ENCODE data around the gene USP15. TPM values are rescaled to one million over a fixed set of nuclear protein-coding genes. Genes with fewer than 3 reads are reported as not detected.

USP15 gene
- total RNA-seq, 3 donors from 2014 or later (not counting 1 experiment from before 2014, with no cell fraction given), result 188 to 251 (median 197) TPM

DNA sequence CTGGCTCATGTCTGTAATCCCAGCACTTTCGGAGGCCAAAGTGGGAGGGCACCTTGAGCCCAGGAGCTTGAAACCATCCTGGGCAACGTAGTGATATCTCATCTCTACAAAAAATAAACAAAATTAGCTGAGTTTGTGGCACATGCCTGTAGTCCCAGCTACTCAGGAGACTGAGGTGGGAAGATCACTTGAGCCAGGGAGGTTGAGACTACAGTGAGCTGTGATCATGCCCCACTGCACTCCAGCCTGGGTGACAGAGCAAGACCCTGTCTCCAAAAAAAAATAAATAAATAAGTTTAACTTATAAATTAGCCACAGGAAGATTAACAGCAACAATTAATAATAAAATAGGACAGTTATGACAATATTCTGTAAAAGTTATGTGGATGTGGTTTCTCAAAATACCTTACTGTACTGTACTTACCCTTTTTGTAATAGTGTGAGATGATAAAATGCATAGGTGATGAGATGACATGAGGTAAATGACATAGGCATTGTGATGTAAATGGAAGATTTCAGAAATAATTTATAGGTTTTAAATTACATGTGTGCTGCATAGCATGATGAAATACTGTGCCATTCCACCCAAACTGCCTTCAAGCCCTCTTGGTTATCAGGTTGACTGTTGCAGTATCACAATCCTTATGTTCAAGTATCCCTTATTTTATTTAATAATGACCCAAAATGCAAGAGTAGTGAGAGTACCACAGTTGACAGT lies 22.0 kb downstream of the USP15 start:
- H3K27me3 Mint-ChIP-seq (ENCODE audit: low read depth in 2 of 2), result no peaks in the 10 kb centered on the region
- DNase-seq, result no peak
- H3K4me3 Mint-ChIP-seq, result peak overlapping the region; percentile 25
- no peaks in the 10 kb centered on the region for H3K9me3 ChIP-seq (ENCODE audit: control insufficient read depth, insufficient read depth, low read length)
- H3K36me3 Mint-ChIP-seq, result no peaks in the 10 kb centered on the region
- TF ChIP-seq, protein P1, sequence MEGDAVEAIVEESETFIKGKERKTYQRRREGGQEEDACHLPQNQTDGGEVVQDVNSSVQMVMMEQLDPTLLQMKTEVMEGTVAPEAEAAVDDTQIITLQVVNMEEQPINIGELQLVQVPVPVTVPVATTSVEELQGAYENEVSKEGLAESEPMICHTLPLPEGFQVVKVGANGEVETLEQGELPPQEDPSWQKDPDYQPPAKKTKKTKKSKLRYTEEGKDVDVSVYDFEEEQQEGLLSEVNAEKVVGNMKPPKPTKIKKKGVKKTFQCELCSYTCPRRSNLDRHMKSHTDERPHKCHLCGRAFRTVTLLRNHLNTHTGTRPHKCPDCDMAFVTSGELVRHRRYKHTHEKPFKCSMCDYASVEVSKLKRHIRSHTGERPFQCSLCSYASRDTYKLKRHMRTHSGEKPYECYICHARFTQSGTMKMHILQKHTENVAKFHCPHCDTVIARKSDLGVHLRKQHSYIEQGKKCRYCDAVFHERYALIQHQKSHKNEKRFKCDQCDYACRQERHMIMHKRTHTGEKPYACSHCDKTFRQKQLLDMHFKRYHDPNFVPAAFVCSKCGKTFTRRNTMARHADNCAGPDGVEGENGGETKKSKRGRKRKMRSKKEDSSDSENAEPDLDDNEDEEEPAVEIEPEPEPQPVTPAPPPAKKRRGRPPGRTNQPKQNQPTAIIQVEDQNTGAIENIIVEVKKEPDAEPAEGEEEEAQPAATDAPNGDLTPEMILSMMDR (IDR thresholded peaks at IDR 0.05), result no peak
- H3K27ac ChIP-seq (ENCODE audit: low read length), result no peak overlapping the region
- peak; percentile 8 to 32 (median 24) for ATAC-seq
- H3K4me3 ChIP-seq (ENCODE audit: low read length), result no peak overlapping the region
- peak overlapping the region; percentile 71 to 79 for H3K27ac Mint-ChIP-seq
- WGBS (ENCODE audit: insufficient coverage), result 75% methylated on average over 2 of the region's 2 CpGs
- no peaks in the 10 kb centered on the region for H3K36me3 ChIP-seq (ENCODE audit: control insufficient read depth, insufficient read depth, low read length)
- intact Hi-C loops (cut with micrococcal nuclease), result no loop called here
- no peaks in the 10 kb centered on the region for H3K9me3 Mint-ChIP-seq
- H3K4me1 ChIP-seq (ENCODE audit: control insufficient read depth, insufficient read depth, low read length), result peaks cover 9% of the 10 kb centered on the region
- H3K4me1 Mint-ChIP-seq, result peaks cover 75 to 78% of the 10 kb centered on the region in 2 donors
- H3K27me3 ChIP-seq (ENCODE audit: control insufficient read depth, insufficient read depth, low read length), result no peaks in the 10 kb centered on the region

DNA sequence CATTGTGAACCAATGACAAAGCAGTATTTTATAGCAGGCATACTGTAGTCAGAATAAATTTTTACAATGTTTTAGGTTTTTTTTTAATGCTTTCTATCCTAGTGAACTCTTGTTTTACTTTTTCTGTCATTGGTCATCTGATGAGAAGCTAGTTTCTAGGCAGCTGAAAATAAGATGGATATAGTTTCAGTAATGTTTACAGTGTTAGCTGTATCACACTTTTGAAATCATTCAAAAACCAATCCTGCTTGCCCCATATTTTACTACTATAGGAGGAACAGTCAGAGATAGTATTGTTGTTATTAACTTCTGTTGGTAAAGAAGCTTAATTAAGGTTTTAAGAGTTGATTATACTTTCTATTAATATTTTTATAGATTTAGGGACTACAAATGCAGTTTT lies 24.5 kb downstream of the USP15 start:
- intact Hi-C loops (cut with micrococcal nuclease), result no loop called here
- Mint-ChIP-seq H3K4me3 (no peak overlapping the region), H3K36me3 (no peaks in the 10 kb centered on the region), H3K27me3 (ENCODE audit: low read depth in 2 of 2) (no peaks in the 10 kb centered on the region), H3K27ac (peak overlapping the region in 1 of 2 donors; percentile 79), H3K9me3 (no peaks in the 10 kb centered on the region), H3K4me1 (peaks cover 92% of the 10 kb centered on the region in 2 donors)
- no peak overlapping the region for H3K27ac ChIP-seq (ENCODE audit: low read length)
- ATAC-seq (peak in 1 of 3 donors; percentile 25), DNase-seq (no peak)
- H3K36me3 ChIP-seq (ENCODE audit: control insufficient read depth, insufficient read depth, low read length), result no peaks in the 10 kb centered on the region
- H3K4me1 ChIP-seq (ENCODE audit: control insufficient read depth, insufficient read depth, low read length), result peaks cover 9% of the 10 kb centered on the region
- no peaks in the 10 kb centered on the region for H3K9me3 ChIP-seq (ENCODE audit: control insufficient read depth, insufficient read depth, low read length)
- H3K27me3 ChIP-seq (ENCODE audit: control insufficient read depth, insufficient read depth, low read length), result no peaks in the 10 kb centered on the region
- no peak overlapping the region for H3K4me3 ChIP-seq (ENCODE audit: low read length)
- TF ChIP-seq, protein P1 (IDR thresholded peaks at IDR 0.05), result no peak

DNA sequence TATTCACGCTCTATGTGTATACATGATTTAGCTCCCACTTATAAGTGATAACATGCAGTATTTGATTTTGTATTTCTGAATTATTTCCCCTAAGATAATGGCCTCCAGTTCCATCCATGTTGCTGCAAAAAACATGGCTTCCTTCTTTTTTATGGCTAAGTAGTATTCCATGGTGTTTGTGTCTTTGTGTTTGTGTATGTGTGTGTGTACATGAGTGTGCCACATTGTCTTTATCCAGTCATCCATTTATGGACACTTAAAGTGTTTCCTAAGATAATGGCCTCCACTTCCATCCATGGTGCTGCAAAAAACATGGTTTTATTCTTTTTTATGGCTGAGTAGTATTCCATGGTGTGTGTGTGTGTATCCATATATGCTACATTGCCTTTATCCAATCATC lies 25.1 kb downstream of the USP15 start:
- H3K27me3 Mint-ChIP-seq (ENCODE audit: low read depth in 2 of 2), result no peaks in the 10 kb centered on the region
- peaks cover 90 to 91% of the 10 kb centered on the region in 2 donors for H3K4me1 Mint-ChIP-seq
- H3K36me3 Mint-ChIP-seq, result peaks cover under 1% of the 10 kb centered on the region
- H3K27ac Mint-ChIP-seq, result peak overlapping the region; percentile 29 to 44
- peaks cover 0 to 3% of the 10 kb centered on the region in 2 donors for H3K9me3 Mint-ChIP-seq
- Histone ChIP-seq H3K36me3 (ENCODE audit: control insufficient read depth, insufficient read depth, low read length) (no peaks in the 10 kb centered on the region), H3K4me3 (ENCODE audit: low read length) (no peak overlapping the region), H3K27ac (ENCODE audit: low read length) (no peak overlapping the region), H3K9me3 (ENCODE audit: control insufficient read depth, insufficient read depth, low read length) (no peaks in the 10 kb centered on the region), H3K4me1 (ENCODE audit: control insufficient read depth, insufficient read depth, low read length) (peaks cover 9% of the 10 kb centered on the region), H3K27me3 (ENCODE audit: control insufficient read depth, insufficient read depth, low read length) (no peaks in the 10 kb centered on the region)
- no peak overlapping the region for H3K4me3 Mint-ChIP-seq
- no peak for ATAC-seq
- no peak for DNase-seq
- WGBS (ENCODE audit: insufficient coverage), result no CpG with 5 or more reads among the region's 1 CpG
- intact Hi-C loops (cut with micrococcal nuclease), result no loop called here
- TF ChIP-seq, protein P1 (IDR thresholded peaks at IDR 0.05), result no peak

DNA sequence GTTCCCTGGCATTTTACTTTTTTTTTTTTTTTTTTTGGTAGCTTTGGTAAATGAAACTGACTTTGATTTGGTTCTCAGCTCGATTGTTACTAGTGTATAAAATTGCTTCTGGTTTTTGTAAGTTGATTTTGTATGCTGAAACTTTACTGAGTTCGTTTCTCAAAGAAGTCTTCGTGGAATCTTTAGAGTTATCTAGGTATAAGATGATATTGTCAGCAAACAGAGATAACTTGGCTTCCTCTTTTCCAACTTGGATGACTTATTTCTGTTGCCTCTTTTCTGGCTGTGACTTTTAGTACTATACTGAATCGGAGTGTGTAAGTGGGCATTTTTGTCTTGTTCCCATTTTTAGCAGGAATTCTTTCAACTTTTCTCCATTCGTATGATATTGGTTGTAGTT lies 28.1 kb downstream of the USP15 start:
- Histone ChIP-seq H3K36me3 (ENCODE audit: control insufficient read depth, insufficient read depth, low read length) (no peaks in the 10 kb centered on the region), H3K4me1 (ENCODE audit: control insufficient read depth, insufficient read depth, low read length) (peaks cover 14% of the 10 kb centered on the region), H3K9me3 (ENCODE audit: control insufficient read depth, insufficient read depth, low read length) (no peaks in the 10 kb centered on the region), H3K27ac (ENCODE audit: low read length) (no peak overlapping the region), H3K4me3 (ENCODE audit: low read length) (no peak overlapping the region), H3K27me3 (ENCODE audit: control insufficient read depth, insufficient read depth, low read length) (no peaks in the 10 kb centered on the region)
- H3K9me3 Mint-ChIP-seq, result peaks cover 3 to 4% of the 10 kb centered on the region in 2 donors
- TF ChIP-seq, protein P1 (IDR thresholded peaks at IDR 0.05), result no peak
- ATAC-seq (no peak), DNase-seq (no peak)
- peak overlapping the region; percentile 0 to 53 for H3K27ac Mint-ChIP-seq
- WGBS (ENCODE audit: insufficient coverage), result 96% methylated on average over 5 of the region's 5 CpGs
- peaks cover 76 to 85% of the 10 kb centered on the region in 2 donors for H3K4me1 Mint-ChIP-seq
- intact Hi-C loops (cut with micrococcal nuclease), result no loop called here
- no peaks in the 10 kb centered on the region for H3K27me3 Mint-ChIP-seq (ENCODE audit: low read depth in 2 of 2)
- H3K4me3 Mint-ChIP-seq, result peak overlapping the region; percentile 56
- H3K36me3 Mint-ChIP-seq, result peaks cover 11% of the 10 kb centered on the region
